K562 (cell line): Measurements from ENCODE around the gene ISG20L2. TPM values are rescaled to one million over a fixed set of nuclear protein-coding genes. Genes with fewer than 3 reads are reported as not detected.
A peak's percentile ranks its signal among the peaks of the same experiment; 100 is the strongest.

ENCODE experiments used
- ATAC-seq: fragments of 200-7000 bp; cut with Tn5 transposase; 3 replicates; pipeline ENCODE4 v1.9.1; 2020; ENCODE audit warnings: moderate library complexity
- BruUV-seq: library from RNA; stranded (reverse); fragments of 400-500 nt; replicated peaks from 2 replicates; lab custom pipeline; 2021; lab: Mats Ljungman, UMichigan
- CTCF ChIA-PET: fragments of 300-600 bp; formaldehyde crosslinking; extraction: SDS; loops from one replicate; lab custom pipeline; 2021; ENCODE audit warnings: low intra/inter-chr PET ratio; lab: Yijun Ruan, JAX
- POLR2A ChIA-PET: fragments of 300-600, 350-650 bp; sonication (Branson Sonifier 250); formaldehyde crosslinking; extraction: SDS; loops from one replicate; lab custom pipeline; 2021; ENCODE audit warnings: antibody characterized with exemption, inconsistent platforms; lab: Yijun Ruan, JAX
- DNase-seq, 4 experiments: peaks; one replicate each; pipeline versions ENCODE4 v3.0.0 to v3.0.0-alpha.2; 2011 to 2018; ENCODE audit warnings: low spot score in 3 of 4, mixed read lengths in 3 of 4; ENCODE audit errors: extremely low read depth in 1 of 4
- FAIRE-seq: peaks from 2 replicates; lab custom pipeline; 2011; peaks lifted over from hg19 to GRCh38; lab: Jason Lieb, UNC
- H2AFZ ChIP-seq: 2 replicates; pipeline ENCODE4 v1.6.0; 2011; ENCODE audit warnings: low read depth, low read length, control low read depth, inconsistent platforms
- H3K27ac ChIP-seq: fragments of 200-600 bp; 3 replicates; pipeline ENCODE4 v1.8.0; 2011; ENCODE audit warnings: low read depth, mild to moderate bottlenecking, control low read depth, inconsistent platforms, low read length, moderate library complexity, mixed read lengths; ENCODE audit errors: extremely low read depth
- H3K27me3 ChIP-seq, 2 experiments: fragments of 300-600 bp in 1 of 2; 2 replicates in 1 of 2; 3 replicates in 1 of 2; pipeline versions ENCODE4 v1.6.0 to v1.8.0; 2011; ENCODE audit warnings: inconsistent platforms in 2 of 2, low read length in 2 of 2, mild to moderate bottlenecking in 1 of 2, mixed read lengths in 1 of 2, moderate library complexity in 1 of 2; ENCODE audit not compliant: control insufficient read depth in 2 of 2, insufficient read depth in 2 of 2
- H3K36me3 ChIP-seq: fragments of 300-600 bp; 3 replicates; pipeline ENCODE4 v1.8.0; 2011; ENCODE audit warnings: mild to moderate bottlenecking, low read length, inconsistent platforms; ENCODE audit not compliant: control insufficient read depth, insufficient read depth
- H3K4me1 ChIP-seq, 2 experiments: fragments of 200-600 bp in 1 of 2; replicated peaks in 1 of 2; 2 replicates in 1 of 2; 3 replicates in 1 of 2; pipeline versions ENCODE4 v1.5.1 to v1.8.0; 2011; ENCODE audit warnings: inconsistent platforms in 2 of 2, low read length in 2 of 2, mild to moderate bottlenecking in 1 of 2, mixed read lengths in 1 of 2, moderate library complexity in 1 of 2; ENCODE audit not compliant: control insufficient read depth in 2 of 2, insufficient read depth in 2 of 2
- H3K4me2 ChIP-seq: 2 replicates; pipeline ENCODE4 v1.6.1; 2011; ENCODE audit warnings: low read length, control low read depth, inconsistent platforms, mixed read lengths; ENCODE audit not compliant: insufficient read depth
- H3K4me3 ChIP-seq: fragments of 200-600 bp; sonication (generic), shearing (Covaris generic); 2 replicates; pipeline ENCODE4 v1.5.1; 2016; ENCODE audit warnings: control low read depth, inconsistent platforms
- H3K79me2 ChIP-seq: fragments of 200-600 bp; 3 replicates; pipeline ENCODE4 v1.8.0; 2011; ENCODE audit warnings: low read length, inconsistent platforms; ENCODE audit not compliant: control insufficient read depth, insufficient read depth
- H3K9ac ChIP-seq, 2 experiments: 2 replicates each; pipeline versions ENCODE4 v1.6.0 to v1.6.1; 2011; ENCODE audit warnings: low read depth in 2 of 2, low read length in 2 of 2, control low read depth in 1 of 2, inconsistent platforms in 1 of 2, mild to moderate bottlenecking in 1 of 2, mixed read lengths in 1 of 2; ENCODE audit not compliant: insufficient read depth in 1 of 2
- H3K9me1 ChIP-seq: one replicate; pipeline ENCODE4 v1.6.0; 2011; ENCODE audit warnings: inconsistent platforms, mild to moderate bottlenecking, low read length, moderate library complexity; ENCODE audit not compliant: control insufficient read depth, insufficient read depth
- H3K9me3 ChIP-seq: replicated peaks from 2 replicates; pipeline ENCODE4 v1.5.1; 2011; ENCODE audit warnings: low read depth, low read length, inconsistent platforms; ENCODE audit not compliant: control insufficient read depth, insufficient read depth
- H4K20me1 ChIP-seq: replicated peaks from 2 replicates; pipeline ENCODE4 v1.6.1; 2011; ENCODE audit warnings: low read length, inconsistent platforms, mixed read lengths; ENCODE audit not compliant: control insufficient read depth, insufficient read depth
- BRD4 ChIP-seq: fragments of 200-600 bp; sonication (generic); IDR thresholded peaks from 2 replicates; pipeline ENCODE4 v1.6.1; 2017; ENCODE audit warnings: inconsistent platforms
- CTCF ChIP-seq, 3 experiments: IDR thresholded peaks in 2 of 3; conservative IDR thresholded peaks in 1 of 3; 2 replicates each; pipeline ENCODE4 v1.5.1; 2011 to 2012; ENCODE audit warnings: low read length in 3 of 3, mild to moderate bottlenecking in 3 of 3, control low read depth in 2 of 3, improper control_type of control experiment in 1 of 3, inconsistent platforms in 1 of 3, low read depth in 1 of 3, mixed read lengths in 1 of 3, moderate library complexity in 1 of 3; ENCODE audit not compliant: insufficient read depth in 2 of 3
- E2F4 ChIP-seq: sonication (generic); formaldehyde crosslinking; IDR thresholded peaks from 2 replicates; pipeline ENCODE4 v1.8.0; 2022; ENCODE audit warnings: mild to moderate bottlenecking, low read depth, missing genetic modification reagents
- FOS ChIP-seq: IDR thresholded peaks from 3 replicates; pipeline ENCODE4 v1.6.1; 2011; ENCODE audit not compliant: insufficient read length; ENCODE audit errors: extremely low read depth
- FOXK1 ChIP-seq: sonication (generic); formaldehyde crosslinking; IDR thresholded peaks from 2 replicates; pipeline ENCODE4 v1.8.0; 2022; ENCODE audit warnings: missing genetic modification reagents, mild to moderate bottlenecking, borderline replicate concordance
- HIVEP1 ChIP-seq: fragments of 250-450 bp; sonication (Bioruptor Pico); IDR thresholded peaks from 2 replicates; pipeline ENCODE4 v1.4.0; 2020; ENCODE audit warnings: mild to moderate bottlenecking
- L3MBTL2 ChIP-seq: fragments of 450-650 bp; IDR thresholded peaks from 2 replicates; pipeline ENCODE4 v1.6.1; 2016; ENCODE audit warnings: mild to moderate bottlenecking, moderate library complexity
- NR2F6 ChIP-seq: fragments of 450-650 bp; formaldehyde crosslinking; IDR thresholded peaks from 2 replicates; pipeline ENCODE4 v1.4.0; 2020; ENCODE audit warnings: mild to moderate bottlenecking
- RBM14 ChIP-seq: fragments of 200-400 bp; formaldehyde crosslinking; IDR thresholded peaks from 2 replicates; pipeline ENCODE4 v1.6.1; 2018; ENCODE audit warnings: low read depth, mild to moderate bottlenecking, low read length, moderate library complexity, borderline replicate concordance; ENCODE audit not compliant: insufficient read depth
- SFPQ ChIP-seq: fragments of 200-400 bp; formaldehyde crosslinking; IDR thresholded peaks from 2 replicates; pipeline ENCODE4 v1.6.1; 2017; ENCODE audit warnings: mild to moderate bottlenecking, low read depth, low read length, moderate library complexity
- SMARCA5 ChIP-seq: fragments of 450-650 bp; IDR thresholded peaks from 2 replicates; pipeline ENCODE4 v1.6.1; 2016
- TAF7 ChIP-seq: fragments of 450-650 bp; IDR thresholded peaks from 2 replicates; pipeline ENCODE4 v1.6.1; 2016; ENCODE audit warnings: missing genetic modification characterization, missing compliant biosample characterization
- TRIM24 ChIP-seq, 2 experiments: fragments of 450-650 bp; IDR thresholded peaks; 2 replicates each; pipeline ENCODE4 v1.6.1; 2016
- TSC22D4 ChIP-seq: fragments of 450-650 bp; IDR thresholded peaks from 2 replicates; pipeline ENCODE4 v1.6.1; 2016; ENCODE audit warnings: missing genetic modification characterization, missing biosample characterization, control low read depth
- ZNF146 ChIP-seq: IDR thresholded peaks from one replicate; pipeline ENCODE4 v1.6.1; 2018; ENCODE audit warnings: missing compliant biosample characterization; ENCODE audit not compliant: unreplicated experiment
- ZNF24 ChIP-seq: fragments of 450-650 bp; IDR thresholded peaks from 2 replicates; pipeline ENCODE4 v1.6.1; 2016
- ZNF444 ChIP-seq: fragments of 250-450 bp; sonication (Bioruptor Pico); IDR thresholded peaks from 2 replicates; pipeline ENCODE4 v1.4.0; 2020; ENCODE audit warnings: mild to moderate bottlenecking, moderate library complexity
- ZNF644 ChIP-seq: fragments of 200-800 bp; sonication (Bioruptor generic); IDR thresholded peaks from 2 replicates; pipeline ENCODE4 v1.6.1; 2016; ENCODE audit warnings: low read depth, missing genetic modification characterization, missing compliant biosample characterization
- WGBS: fragments of 100-300 bp; shearing (Covaris generic); methylation state at CpG from one replicate; pipeline ENCODE4 v1.1.6; 2016; ENCODE audit warnings: low coverage, mixed read lengths; ENCODE audit not compliant: insufficient coverage; ENCODE audit errors: missing lambda C conversion rate; 5-methylcytosine and 5-hydroxymethylcytosine counted together
- in situ Hi-C: fragments of 300-500 bp; cut with MboI; formaldehyde crosslinking; loops from 4 replicates; pipeline ENCODE4 v1.15.0; 2018; ENCODE audit warnings: inconsistent platforms, mixed read lengths
- intact Hi-C: fragments of 100-400 bp; cut with micrococcal nuclease; formaldehyde crosslinking; loops from 2 replicates; pipeline ENCODE4 v1.14.2; 2022
- polyA plus RNA-seq, 8 experiments: library from polyadenylated mRNA; depleted of rRNA in 4 of 8; stranded (reverse) in 5 of 8; unstranded in 3 of 8; fragments of >200 nt; fragmentation: Nextera tagmentation in 2 of 8; fragmentation: Illumina TruSeq in 1 of 8; extraction: Ambion mirVana in 2 of 8; extraction: Trizol in 1 of 8; gene quantifications; 2 replicates each; pipeline versions ENCODE4 v1.2.1 to v1.2.3, GENCODE V29; 2011 to 2014; ENCODE audit warnings: inconsistent platforms in 1 of 8, missing spikeins in 1 of 8
- total RNA-seq, 7 experiments: library from RNA; depleted of rRNA in 6 of 7; stranded (reverse); fragments of >200 nt in 6 of 7; fragmentation: Illumina TruSeq in 2 of 7; extraction: Trizol in 2 of 7; gene quantifications; 2 replicates each; pipeline versions ENCODE4 v1.2.1 to v1.2.3, GENCODE V29; 2011 to 2021; ENCODE audit warnings: low replicate concordance in 1 of 7

The ISG20L2 gene
- total and polyA plus RNA-seq, 9 of the 15 experiments (the other 6 are each of a cell fraction or from before 2014, with no cell fraction given) = 21.3 to 130 (median 50.3) TPM

GRCh38 chr1:156696755-156697154 is 31.8 kb downstream of the ISG20L2 start (continued):
- TF ChIP-seq NR2F6 (CRISPR knock-in tag) (no peak), E2F4 (CRISPR knock-in tag) (no peak)
- TF ChIP-seq, all 486 proteins: peak for 0

GRCh38 chr1:156694690-156694962 is 33.9 kb downstream of the ISG20L2 start:
- H3K27ac ChIP-seq = peak overlapping the region; percentile 91
- TF ChIP-seq TRIM24 (IDR thresholded peaks at IDR 0.05) (no peak), SFPQ (no peak), RBM14 (no peak), CTCF (IDR thresholded peaks at IDR 0.05 in 2 of 3, conservative IDR thresholded peaks at IDR 0.05 in 1 of 3; ENCODE audit: insufficient read depth in 2 of 3, low read depth in 1 of 3, low read length in 3 of 3) (no peak), TSC22D4 (tag) (no peak), SMARCA5 (0 out of 2 replicates have a peak, but pooled peaks have one; percentile 13), ZNF146 (no peak), HIVEP1 (CRISPR knock-in tag) (no peak), ZNF444 (CRISPR knock-in tag) (no peak), ZNF24 (no peak), ZNF644 (tag) (0 out of 2 replicates have a peak, but pooled peaks have one; percentile 0), BRD4 (no peak), FOXK1 (CRISPR knock-in tag) (no peak), TAF7 (tag) (no peak), FOS (no peak), L3MBTL2 (no peak)

More at GRCh38 chr1:156694690-156694962, 33.9 kb downstream of the ISG20L2 start:
- intact Hi-C loops (no loop called here), in situ Hi-C loops (no loop called here)
- Histone ChIP-seq H3K79me2 (0 out of 3 replicates have a peak, but pooled peaks cover 3% of the 10 kb centered on the region), H3K9ac (peak overlapping the region; percentile 49 to 71; a peak in 3 of 4 replicates), H2AFZ (peak overlapping the region; percentile 92), H3K4me1 (peaks cover 41 to 55% of the 10 kb centered on the region in 2 experiments), H3K4me2 (peak overlapping the region; percentile 72), H3K9me1 (no peaks in the 10 kb centered on the region), H3K4me3 (no peak overlapping the region), H3K36me3 (no peaks in the 10 kb centered on the region), H3K9me3 (no peaks in the 10 kb centered on the region), H3K27me3 (no peaks in the 10 kb centered on the region), H4K20me1 (no peaks in the 10 kb centered on the region)
- FAIRE-seq (no peak), DNase-seq (no peak), ATAC-seq (no peak)
- 89% methylated on average over 5 of the region's 5 CpGs for WGBS
- ChIA-PET POLR2A (interaction anchor here (0.7 to 2.1 kb wide), 9 partner anchors 13 to 719 kb away, joined by 3 to 12 read pairs (median 3); partner anchors contain the start of genes ISG20L2, METTL25B and PRCC), CTCF (interaction anchor here (0.8 kb wide), 1 partner anchor 35 kb away, joined by 3 read pairs; no protein-coding TSS in a partner anchor)
- BruUV-seq = no TSS peak
